Smooth muscle cell of the umbilical artery (primary cell): ENCODE measurements around the gene DCPS. TPM values are rescaled to one million over a fixed set of nuclear protein-coding genes. Genes with fewer than 3 reads are reported as not detected.

Experiments used
- total RNA-seq: library from RNA; depleted of rRNA; stranded (reverse); fragments of >200 nt; gene quantifications from 2 replicates; pipeline ENCODE4 v1.2.3, GENCODE V29; 2014

Gene DCPS
- 8.6 and 13.7 TPM in 2 replicates for total RNA-seq

GRCh38 chr11:126303623-126304456 lies at the start of gene DCPS:
Gene DCPS, plus strand, starts transcription at chr11:126304060. Its CDS starts 21 bp downstream, at chr11:126304081.

GRCh38 chr11:126268708-126269579 lies 34.9 kb upstream of the DCPS start, which contains the start of the genes FOXRED1 and SRPRA:
Gene FOXRED1, plus strand, starts transcription at chr11:126269154. Its CDS starts 53 bp downstream, at chr11:126269207.
Gene SRPRA, minus strand, starts transcription at chr11:126268895. Its CDS starts 91 bp downstream, at chr11:126268804.

GRCh38 chr11:126282736-126283591 lies 20.9 kb upstream of the DCPS start, which contains the start of gene TIRAP:
Gene TIRAP, plus strand, starts transcription at chr11:126283093. Its CDS starts 7,802 bp downstream, at chr11:126290895.

GRCh38 chr11:126355324-126355925 lies 51.6 kb downstream of the DCPS start, which contains the start of gene ST3GAL4:
Gene ST3GAL4, plus strand, starts transcription at chr11:126355686. Its CDS starts 50,470 bp downstream, at chr11:126406156.

Other genes with a start within 250 kb of the DCPS start
- gene CDON, start 241.2 kb upstream of the DCPS start, total RNA-seq = 7.1 and 8.1 TPM in 2 replicates
- 23.1 and 24.6 TPM in 2 replicates for gene RPUSD4, start 92.4 kb upstream of the DCPS start, total RNA-seq
- 21.4 and 28.2 TPM in 2 replicates for gene FAM118B, start 92.3 kb upstream of the DCPS start, total RNA-seq
- 105 and 148 TPM in 2 replicates for gene SRPRA, start 35.2 kb upstream of the DCPS start, total RNA-seq
- gene FOXRED1, start 34.9 kb upstream of the DCPS start, total RNA-seq = 13.3 and 14.0 TPM in 2 replicates
- 4.8 and 5.1 TPM in 2 replicates for gene TIRAP, start 21.0 kb upstream of the DCPS start, total RNA-seq
- 31.2 and 35.2 TPM in 2 replicates for gene ST3GAL4, start 51.6 kb downstream of the DCPS start, total RNA-seq